IPS-NIHi7 (cell line): Measurements from ENCODE around the gene INVS.
A peak's percentile ranks its signal among the peaks of the same experiment; 100 is the strongest.
"Not testable (repeated sequence)": the region's sequence is repeated elsewhere in the genome, so short reads cannot be mapped to it uniquely, and the experiment has no call there.

Experiments used
- DNase-seq: peaks from one replicate; pipeline ENCODE4 v3.0.0; 2012; ENCODE audit warnings: mixed read lengths; ENCODE audit errors: extremely low spot score

The INVS gene

GRCh38 chr9:100098887-100099721 is at the start of gene INVS, which contains the start of gene ERP44:
INVS (plus strand) TSS chr9:100099243; CDS start chr9:100104522, 5,279 bp downstream.
ERP44 (minus strand) TSS chr9:100099000; CDS start chr9:100098840, 160 bp downstream.
- peak; percentile 96 for DNase-seq

GRCh38 chr9:100049551-100049950 is 49.5 kb upstream of the INVS start:
- no peak for DNase-seq

GRCh38 chr9:100052375-100052774 is 46.7 kb upstream of the INVS start:
- no peak for DNase-seq

- DNase-seq = no peak
Measured at GRCh38 chr9:100056561-100056960, 42.5 kb upstream of the INVS start.

GRCh38 chr9:100057624-100058023 is 41.4 kb upstream of the INVS start:
- no peak for DNase-seq

- DNase-seq = no peak
Measured at GRCh38 chr9:100058699-100059579, 40.1 kb upstream of the INVS start.

GRCh38 chr9:100062683-100063082 is 36.4 kb upstream of the INVS start:
- not testable (repeated sequence) for DNase-seq

- DNase-seq = peak; percentile 11
Measured at GRCh38 chr9:100063185-100063584, 35.9 kb upstream of the INVS start.

GRCh38 chr9:100064872-100065581 is 34.0 kb upstream of the INVS start:
- DNase-seq = no peak

GRCh38 chr9:100066539-100066938 is 32.5 kb upstream of the INVS start:
- no peak for DNase-seq

- DNase-seq = not testable (repeated sequence)
Measured at GRCh38 chr9:100067990-100068389, 31.1 kb upstream of the INVS start.

GRCh38 chr9:100069068-100069467 is 30.0 kb upstream of the INVS start:
- DNase-seq = not testable (repeated sequence)

- no peak for DNase-seq
Measured at GRCh38 chr9:100070104-100071041, 28.7 kb upstream of the INVS start.

GRCh38 chr9:100071271-100071670 is 27.8 kb upstream of the INVS start:
- DNase-seq = no peak

- DNase-seq = no peak
Measured at GRCh38 chr9:100072805-100073204, 26.2 kb upstream of the INVS start.

GRCh38 chr9:100074093-100074492 is 24.9 kb upstream of the INVS start:
- no peak for DNase-seq

- no peak for DNase-seq
Measured at GRCh38 chr9:100074989-100075388, 24.1 kb upstream of the INVS start.

GRCh38 chr9:100076256-100076655 is 22.8 kb upstream of the INVS start:
- not testable (repeated sequence) for DNase-seq

GRCh38 chr9:100082782-100083181 is 16.3 kb upstream of the INVS start:
- no peak for DNase-seq

GRCh38 chr9:100083448-100084127 is 15.5 kb upstream of the INVS start:
- no peak for DNase-seq
